ENCODE data around the gene UGT2B17.

DNA sequence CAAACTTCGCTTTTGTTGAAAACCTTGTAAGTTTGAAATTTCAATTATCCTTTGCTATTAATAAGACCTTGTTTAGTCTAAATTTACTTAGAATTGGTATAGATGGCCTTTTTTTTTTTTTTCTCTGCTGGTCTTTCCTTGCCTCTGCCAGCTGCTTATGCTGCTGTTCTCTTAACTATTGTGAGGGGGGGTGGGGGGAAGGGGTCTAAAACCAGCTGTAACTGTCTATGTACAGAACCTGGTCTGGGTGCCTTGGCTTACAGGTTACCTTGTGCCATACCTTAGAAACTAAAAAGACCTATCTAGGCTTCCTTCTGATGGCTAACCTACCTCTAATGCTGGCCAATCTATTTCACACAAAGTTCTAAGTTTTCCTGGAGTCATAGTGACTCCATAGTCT, 1.0 kb downstream of the UGT2B17 start:
- no peak for TF ChIP-seq POLR2A (IDR thresholded peaks at IDR 0.05)
- TF ChIP-seq, protein P1, sequence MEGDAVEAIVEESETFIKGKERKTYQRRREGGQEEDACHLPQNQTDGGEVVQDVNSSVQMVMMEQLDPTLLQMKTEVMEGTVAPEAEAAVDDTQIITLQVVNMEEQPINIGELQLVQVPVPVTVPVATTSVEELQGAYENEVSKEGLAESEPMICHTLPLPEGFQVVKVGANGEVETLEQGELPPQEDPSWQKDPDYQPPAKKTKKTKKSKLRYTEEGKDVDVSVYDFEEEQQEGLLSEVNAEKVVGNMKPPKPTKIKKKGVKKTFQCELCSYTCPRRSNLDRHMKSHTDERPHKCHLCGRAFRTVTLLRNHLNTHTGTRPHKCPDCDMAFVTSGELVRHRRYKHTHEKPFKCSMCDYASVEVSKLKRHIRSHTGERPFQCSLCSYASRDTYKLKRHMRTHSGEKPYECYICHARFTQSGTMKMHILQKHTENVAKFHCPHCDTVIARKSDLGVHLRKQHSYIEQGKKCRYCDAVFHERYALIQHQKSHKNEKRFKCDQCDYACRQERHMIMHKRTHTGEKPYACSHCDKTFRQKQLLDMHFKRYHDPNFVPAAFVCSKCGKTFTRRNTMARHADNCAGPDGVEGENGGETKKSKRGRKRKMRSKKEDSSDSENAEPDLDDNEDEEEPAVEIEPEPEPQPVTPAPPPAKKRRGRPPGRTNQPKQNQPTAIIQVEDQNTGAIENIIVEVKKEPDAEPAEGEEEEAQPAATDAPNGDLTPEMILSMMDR (IDR thresholded peaks at IDR 0.05) = no peak
